EH (cell line): ENCODE data around the gene SYNGR3.
"Not testable (repeated sequence)": the region's sequence is repeated elsewhere in the genome, so short reads cannot be mapped to it uniquely, and the experiment has no call there.

Source experiments
- DNase-seq: peaks from one replicate; pipeline ENCODE4 v3.0.0-alpha.2; 2015; ENCODE audit warnings: low read depth

Gene SYNGR3

DNA sequence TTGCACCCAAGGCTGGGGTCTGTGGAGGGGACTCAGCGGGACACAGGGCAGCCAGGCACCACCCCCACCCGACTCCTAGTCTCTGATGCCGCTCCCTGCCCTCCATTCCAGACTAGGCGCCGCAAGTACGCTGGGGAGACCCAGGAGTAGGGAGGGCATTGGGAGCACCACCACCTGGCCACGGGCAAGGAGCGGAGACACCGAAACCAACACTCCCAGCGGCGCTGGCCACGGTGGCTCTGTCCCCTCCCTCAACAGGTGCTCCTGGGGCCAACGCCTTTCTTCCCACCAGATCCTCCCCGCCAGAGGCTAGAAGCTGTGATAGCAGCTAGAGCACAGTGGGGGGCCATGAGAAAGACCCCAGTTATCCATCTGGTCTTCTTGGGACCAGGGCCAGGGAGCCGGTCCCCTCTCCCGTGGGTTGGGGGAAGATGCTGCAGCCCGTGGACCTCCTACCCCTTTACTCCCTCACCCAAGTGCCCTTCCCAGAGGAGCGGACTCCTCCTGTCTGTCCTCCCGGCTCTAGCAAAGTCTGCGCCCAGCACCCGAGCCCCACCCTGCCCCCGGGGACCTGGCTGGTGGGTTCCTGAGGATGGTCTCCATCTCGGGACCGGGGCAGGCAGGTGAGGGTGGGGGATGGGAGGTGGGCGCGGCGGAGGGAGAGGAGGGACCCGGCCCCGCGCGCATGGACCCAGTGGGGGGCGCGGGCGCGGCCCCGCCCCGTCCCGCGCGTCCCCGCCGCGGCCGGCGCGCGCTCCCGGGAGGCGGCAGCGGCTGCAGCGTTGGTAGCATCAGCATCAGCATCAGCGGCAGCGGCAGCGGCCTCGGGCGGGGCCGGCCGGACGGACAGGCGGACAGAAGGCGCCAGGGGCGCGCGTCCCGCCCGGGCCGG lies at the start of gene SYNGR3:
Gene SYNGR3 (plus strand): TSS at position 762 of the 892 bp plus-strand sequence. CDS start 133 bp downstream, outside the sequence.
- DNase-seq: peak; percentile 31

GRCh38 chr16:1940273-1941161 lies 49.3 kb upstream of the SYNGR3 start:
- DNase-seq: no peak

DNA sequence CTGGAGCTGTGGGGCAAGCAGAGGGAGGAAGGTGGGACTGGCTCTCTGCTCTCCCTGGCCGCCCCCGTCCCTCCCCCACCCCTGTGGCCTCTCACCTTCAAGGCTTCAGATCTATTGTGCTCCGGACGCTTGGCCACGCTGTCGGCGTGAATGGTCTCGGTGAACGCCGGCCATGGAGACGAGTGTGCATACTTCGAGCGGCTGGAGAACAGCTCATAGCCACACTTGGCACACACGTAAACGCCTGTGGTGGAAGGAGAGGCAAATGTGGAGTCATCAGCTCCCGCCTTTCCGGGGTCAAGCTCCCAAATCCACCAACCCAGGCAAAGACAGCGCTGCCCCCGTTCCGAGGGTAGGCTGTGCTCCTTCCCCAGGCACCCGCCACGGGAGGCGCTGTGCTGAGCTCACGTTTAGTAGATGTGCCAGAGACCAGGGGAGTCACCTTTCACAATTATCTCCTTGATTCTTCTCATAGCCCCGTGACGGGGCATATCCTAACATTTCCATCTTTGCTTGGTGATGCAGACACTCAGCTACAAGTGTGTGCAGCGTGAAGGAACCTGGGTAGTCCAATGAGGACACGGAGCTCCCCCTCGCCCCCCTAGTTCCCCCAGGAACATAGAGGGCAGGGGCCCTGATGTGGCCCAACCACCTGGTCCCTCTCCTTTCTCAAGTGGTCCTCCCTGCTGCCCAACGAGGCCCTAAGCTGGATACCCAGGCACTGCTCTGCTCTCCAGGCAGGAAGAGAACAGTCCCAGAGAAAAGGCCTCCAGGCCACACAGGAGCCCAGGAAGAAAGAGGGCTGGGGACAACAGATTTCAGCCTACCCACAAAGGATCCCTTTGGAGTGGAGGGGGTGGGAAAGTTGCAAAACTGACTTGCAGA lies 48.4 kb upstream of the SYNGR3 start:
- no peak for DNase-seq

GRCh38 chr16:1942047-1942809 lies 47.5 kb upstream of the SYNGR3 start:
- DNase-seq: peak; percentile 54

DNA sequence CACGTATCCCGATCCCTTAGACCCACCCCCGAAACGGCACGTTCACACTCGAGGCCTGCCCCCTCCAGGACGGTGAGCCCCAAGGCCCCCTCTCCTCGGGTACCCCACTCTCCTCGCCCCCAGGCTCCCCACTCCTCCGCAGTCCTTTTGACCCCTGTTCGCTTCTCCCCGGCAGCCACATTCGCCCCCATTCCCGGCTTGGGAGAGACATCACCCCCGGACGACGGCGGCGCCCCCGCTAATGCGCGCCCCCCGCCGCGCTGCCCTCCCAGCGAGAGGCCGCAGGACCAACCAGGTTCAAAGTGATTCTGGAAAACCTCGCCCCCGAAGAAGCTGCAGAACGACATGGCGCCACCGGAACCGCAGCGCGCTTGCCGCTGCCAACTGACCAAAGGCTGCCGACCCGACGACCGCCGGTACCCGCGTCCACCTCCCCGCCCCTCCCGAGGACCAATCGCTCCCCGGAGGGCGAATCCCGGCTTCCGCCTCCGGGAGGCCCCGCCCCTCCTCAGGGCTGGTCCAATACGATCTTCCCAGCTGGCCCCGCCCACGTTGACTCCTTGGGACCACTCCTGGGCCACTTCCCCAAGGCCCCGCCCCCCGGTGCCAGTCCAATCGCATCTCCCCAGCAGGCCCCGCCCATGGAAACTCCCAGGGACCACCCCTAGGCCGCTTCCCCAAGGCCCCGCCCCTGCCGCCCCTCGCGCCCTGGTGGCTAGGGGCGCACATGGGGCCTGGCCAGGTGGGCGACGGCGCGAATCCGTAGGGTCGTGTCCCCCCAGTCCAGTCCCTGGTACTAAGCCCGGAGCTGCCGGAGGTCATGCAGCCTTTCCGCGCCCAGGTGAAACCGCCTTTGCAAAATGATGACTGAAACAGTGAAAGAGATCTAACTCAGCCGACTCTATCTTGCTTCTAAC lies 46.7 kb upstream of the SYNGR3 start, which contains the start of gene MSRB1:
Gene MSRB1 (minus strand): TSS at position 390 of the 917 bp plus-strand sequence. CDS start 43 bp downstream, at position 347.
- DNase-seq: peak; percentile 99

DNA sequence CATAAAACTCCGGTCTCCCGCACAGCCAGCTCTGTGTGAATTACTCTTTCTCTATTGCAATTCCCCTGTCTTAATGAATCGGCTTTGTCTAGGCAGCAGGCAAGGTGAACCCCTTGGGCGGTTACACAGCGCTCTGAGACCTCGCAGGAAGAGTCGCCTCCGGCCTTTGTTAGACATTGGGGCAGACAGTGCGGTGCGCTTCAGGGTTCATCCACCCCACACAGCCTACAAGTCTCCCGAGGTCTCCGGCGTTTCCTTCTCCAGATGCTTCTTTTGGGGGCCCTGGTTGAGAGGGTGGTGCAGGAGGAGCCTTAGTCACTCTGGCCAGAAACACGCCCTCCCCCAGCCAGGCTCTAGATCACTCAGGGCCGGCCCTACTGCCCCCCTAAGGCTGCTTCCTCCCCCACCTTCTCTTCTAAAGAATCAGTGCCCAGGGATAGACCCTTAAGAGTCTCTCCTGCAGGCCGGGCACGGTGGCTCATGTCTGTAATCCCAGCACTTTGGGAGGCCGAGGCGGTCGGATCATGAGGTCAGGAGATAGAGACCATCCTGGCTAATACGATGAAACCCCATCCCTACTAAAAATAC lies 45.1 kb upstream of the SYNGR3 start:
- no peak for DNase-seq

- DNase-seq: no peak
Observed at GRCh38 chr16:1945559-1946391, 44.0 kb upstream of the SYNGR3 start.

- no peak for DNase-seq
Observed at GRCh38 chr16:1946495-1947368, 43.0 kb upstream of the SYNGR3 start.

DNA sequence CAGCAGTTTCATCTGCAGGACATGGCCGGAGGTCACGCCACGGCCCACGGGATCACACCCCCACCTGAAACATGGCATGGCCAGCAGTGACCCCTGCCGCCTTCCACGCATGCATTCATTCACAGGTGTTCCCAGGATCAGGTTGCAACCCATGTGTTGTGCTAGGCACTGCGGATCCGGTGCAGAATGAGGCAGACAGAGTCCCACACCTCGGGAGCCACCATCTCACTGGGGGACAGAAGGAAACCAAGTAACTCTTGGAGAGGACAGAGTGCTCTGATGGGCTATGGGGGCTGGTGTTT lies 42.5 kb upstream of the SYNGR3 start:
- no peak for DNase-seq

- no peak for DNase-seq
Observed at GRCh38 chr16:1949507-1949906, 40.3 kb upstream of the SYNGR3 start.

- no peak for DNase-seq
Observed at GRCh38 chr16:1950047-1950446, 39.7 kb upstream of the SYNGR3 start.

DNA sequence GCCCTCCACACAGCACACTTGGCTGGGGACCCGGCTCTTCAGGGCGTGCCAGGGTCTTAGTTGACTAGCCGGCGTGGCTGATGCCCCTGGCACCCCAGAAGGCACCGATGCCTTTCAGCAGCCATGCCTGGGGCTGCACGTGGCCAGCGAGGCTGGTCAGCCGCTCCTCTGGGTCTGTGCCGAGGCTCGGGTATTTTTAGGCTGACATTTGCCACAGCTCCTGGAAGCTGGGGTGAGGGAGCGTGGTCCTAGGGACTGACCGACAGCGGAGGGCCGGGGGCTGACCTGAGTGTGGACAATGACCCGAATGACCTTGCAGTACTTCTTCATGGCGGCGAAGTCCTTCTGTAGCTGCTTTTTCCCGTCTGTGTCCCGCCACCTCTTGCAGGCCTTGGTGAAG lies 39.2 kb upstream of the SYNGR3 start:
- DNase-seq: no peak

DNA sequence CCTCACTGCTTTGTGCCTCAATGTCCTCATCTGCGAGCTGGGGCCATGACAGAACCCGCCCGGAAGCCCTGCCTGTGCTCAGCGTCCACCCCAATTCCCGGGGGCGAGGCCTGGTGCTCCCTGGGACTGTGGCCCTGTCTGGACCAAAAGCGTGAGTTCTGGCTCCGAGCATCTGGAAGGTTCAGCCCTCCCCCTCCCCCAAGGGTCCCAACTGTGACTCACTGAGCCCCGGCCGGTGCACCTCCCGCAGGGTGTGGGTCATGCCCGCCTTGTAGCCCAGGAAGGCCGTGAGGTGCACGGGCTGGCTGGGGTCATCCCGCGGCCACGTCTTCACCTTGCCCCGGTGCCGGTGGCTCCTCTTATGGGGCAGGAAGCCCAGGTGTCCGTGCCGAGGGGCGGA lies 36.0 kb upstream of the SYNGR3 start:
- DNase-seq: no peak

DNA sequence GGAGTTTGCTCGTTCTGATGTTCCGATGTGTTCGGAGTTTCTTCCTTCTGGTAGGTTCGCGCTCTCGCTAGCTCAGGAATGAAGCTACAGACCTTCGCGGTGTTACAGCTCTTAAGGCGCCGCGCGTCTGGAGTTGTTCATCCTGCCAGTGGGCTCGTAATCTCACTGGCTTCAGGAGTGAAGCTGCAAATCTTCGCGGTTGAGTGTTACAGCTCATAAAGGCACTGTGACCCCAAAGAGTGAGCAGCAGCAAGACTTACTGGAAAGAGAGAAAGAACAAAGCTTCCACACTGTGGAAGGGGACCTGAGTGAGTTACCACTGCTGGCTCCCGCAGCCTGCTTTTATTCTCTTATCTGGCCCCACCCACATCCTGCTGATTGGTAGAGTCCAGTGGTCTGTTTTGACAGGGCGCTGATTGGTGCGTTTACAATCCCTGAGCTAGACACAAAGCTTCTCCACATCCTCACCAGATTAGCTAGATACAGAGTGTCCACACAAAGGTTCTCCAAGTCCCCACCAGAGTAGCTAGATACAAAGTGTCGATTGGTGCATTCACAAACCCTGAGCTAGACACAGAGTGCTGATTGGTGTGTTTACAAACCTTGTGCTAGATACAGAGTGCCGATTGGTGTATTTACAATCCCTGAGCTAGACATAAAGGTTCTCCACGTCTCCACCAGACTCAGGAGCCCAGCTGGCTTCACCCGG lies 32.2 kb upstream of the SYNGR3 start:
- not testable (repeated sequence) for DNase-seq

- not testable (repeated sequence) for DNase-seq
Observed at GRCh38 chr16:1958143-1958491, 31.7 kb upstream of the SYNGR3 start.

DNA sequence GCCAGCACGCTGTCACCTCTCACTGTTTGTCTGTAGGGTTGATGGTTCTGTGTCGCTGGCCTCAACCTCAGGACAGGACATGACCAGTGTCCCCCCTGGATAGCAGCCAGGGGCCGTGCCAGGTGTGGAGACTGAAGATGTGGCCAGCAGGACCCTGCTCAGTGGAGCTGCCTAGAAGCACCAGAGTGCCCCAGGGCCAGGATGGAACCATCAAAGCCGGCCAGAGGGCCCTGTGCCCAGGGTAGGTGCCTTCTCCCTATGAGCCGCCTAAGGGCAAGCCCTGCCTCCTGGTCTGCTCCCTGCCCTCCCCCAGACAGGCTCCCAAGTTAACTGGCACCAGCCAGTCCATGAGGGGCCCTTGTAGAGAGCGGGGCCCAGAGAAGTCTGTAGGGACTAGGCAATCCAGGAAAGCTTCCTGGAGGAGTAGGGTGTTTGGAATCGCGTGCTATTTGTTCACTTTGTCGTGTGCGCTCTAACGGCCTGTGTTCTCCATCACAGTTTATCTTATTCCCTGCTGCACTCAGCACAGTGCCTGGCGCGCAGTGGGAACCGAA lies 31.0 kb upstream of the SYNGR3 start:
- DNase-seq: no peak
